ENCODE measurements around the gene CNTN1.

DNA sequence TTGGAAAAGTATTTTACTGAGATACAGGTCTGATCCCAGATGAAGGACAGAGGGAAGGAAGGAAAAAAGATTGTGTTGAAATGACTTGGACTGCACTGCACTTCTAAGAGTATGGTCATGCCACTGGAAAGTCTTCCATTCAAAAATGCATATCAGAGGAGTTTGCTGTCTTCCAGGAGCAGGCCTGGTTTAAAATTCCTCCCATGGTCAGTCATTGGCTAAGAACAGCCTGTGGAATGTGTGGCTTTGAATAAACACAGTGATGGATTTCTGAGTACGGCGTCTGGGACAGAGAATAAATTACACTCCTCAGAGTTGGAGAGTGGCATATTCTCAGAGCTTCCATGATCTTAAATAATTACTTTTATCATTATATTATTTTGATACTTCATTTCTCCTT lies 250.1 kb downstream of the CNTN1 start:
- TF ChIP-seq ZNF143 (CRISPR knock-in tag; IDR thresholded peaks at IDR 0.05) (no peak), TARDBP (CRISPR knock-in tag; IDR thresholded peaks at IDR 0.05) (no peak)
- TF ChIP-seq, protein P1, sequence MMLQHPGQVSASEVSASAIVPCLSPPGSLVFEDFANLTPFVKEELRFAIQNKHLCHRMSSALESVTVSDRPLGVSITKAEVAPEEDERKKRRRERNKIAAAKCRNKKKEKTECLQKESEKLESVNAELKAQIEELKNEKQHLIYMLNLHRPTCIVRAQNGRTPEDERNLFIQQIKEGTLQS (CRISPR knock-in tag; IDR thresholded peaks at IDR 0.05): no peak

All from HepG2 (cell line).